Epithelial cell of esophagus (primary cell): ENCODE measurements around the gene PTPN12.
A peak's percentile ranks its signal among the peaks of the same experiment; 100 is the strongest.

ENCODE experiments used
- DNase-seq: peaks from one replicate; pipeline ENCODE4 v3.0.0; 2010; ENCODE audit warnings: low read depth
- H3K4me3 ChIP-seq: 2 replicates; pipeline ENCODE4 v1.5.1; 2011; ENCODE audit warnings: mild to moderate bottlenecking, low read length, control low read depth
- CTCF ChIP-seq: IDR thresholded peaks from 2 replicates; pipeline ENCODE4 v1.5.1; 2011; ENCODE audit warnings: low read depth, mild to moderate bottlenecking, low read length, control low read depth, inconsistent platforms; ENCODE audit not compliant: insufficient read depth; ENCODE audit errors: missing control alignments

The PTPN12 gene

GRCh38 chr7:77679608-77680007 lies 142.5 kb downstream of the PTPN12 start:
- DNase-seq, result peak; percentile 75
- no peak overlapping the region for H3K4me3 ChIP-seq
- no peak for TF ChIP-seq CTCF

- no peak for DNase-seq
- TF ChIP-seq CTCF, result no peak
- no peak overlapping the region for H3K4me3 ChIP-seq
Measured at GRCh38 chr7:77680266-77680665, 143.2 kb downstream of the PTPN12 start.

- TF ChIP-seq CTCF, result no peak
- H3K4me3 ChIP-seq, result no peak overlapping the region
- DNase-seq, result peak; percentile 94
Measured at GRCh38 chr7:77684030-77684429, 146.9 kb downstream of the PTPN12 start.

DNA sequence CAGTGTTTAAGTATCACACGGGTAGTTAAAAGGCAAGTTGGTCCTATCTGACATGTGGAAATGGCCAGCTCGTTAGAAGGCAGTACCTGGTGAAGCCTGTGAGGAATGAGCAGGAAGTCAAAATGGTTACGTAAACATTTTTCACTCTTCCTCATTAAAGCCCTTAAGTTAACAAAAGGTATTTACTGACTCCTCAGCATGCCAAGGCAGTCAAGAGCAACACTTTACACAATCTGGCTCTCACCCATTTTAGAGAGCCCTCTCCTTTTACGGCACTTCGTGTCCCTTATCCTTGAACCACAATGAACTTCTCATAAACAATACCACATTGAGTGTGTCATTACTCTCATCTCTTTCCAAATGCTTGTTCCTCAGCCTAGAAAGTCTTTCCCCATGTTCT lies 148.1 kb downstream of the PTPN12 start:
- peak; percentile 16 for TF ChIP-seq CTCF
- H3K4me3 ChIP-seq, result no peak overlapping the region
- peak; percentile 89 for DNase-seq

GRCh38 chr7:77687100-77687746 lies 150.1 kb downstream of the PTPN12 start:
- no peak overlapping the region for H3K4me3 ChIP-seq
- DNase-seq, result peak; percentile 27

GRCh38 chr7:77687747-77688144 lies 150.7 kb downstream of the PTPN12 start:
- no peak for TF ChIP-seq CTCF
- no peak overlapping the region for H3K4me3 ChIP-seq
- DNase-seq, result no peak

More at GRCh38 chr7:77687100-77687746, 150.1 kb downstream of the PTPN12 start:
- no peak for TF ChIP-seq CTCF
